A673 (cell line): ENCODE measurements around the gene FAM24B.

ENCODE experiments used
- CTCF ChIP-seq: fragments of 300-800, 200-600 bp; sonication (generic); conservative IDR thresholded peaks from 2 replicates; pipeline ENCODE4 v1.5.1; 2017; ENCODE audit warnings: low read depth, mild to moderate bottlenecking, antibody characterized with exemption, low read length, moderate library complexity, mixed read lengths
- EZH2 ChIP-seq: fragments of 200-600 bp; sonication (generic); IDR thresholded peaks from 2 replicates; pipeline ENCODE4 v1.6.1; 2017; ENCODE audit warnings: borderline replicate concordance, low read depth, mild to moderate bottlenecking, mixed read lengths, antibody characterized with exemption, low read length; ENCODE audit not compliant: poor library complexity, severe bottlenecking

GRCh38 chr10:122830965-122831353 lies 48.4 kb downstream of the FAM24B start:
- TF ChIP-seq CTCF = no peak
- TF ChIP-seq EZH2 = no peak
